K562 (cell line): Measurements from ENCODE around the gene CLCF1. TPM values are rescaled to one million over a fixed set of nuclear protein-coding genes. Genes with fewer than 3 reads are reported as not detected.
A peak's percentile ranks its signal among the peaks of the same experiment; 100 is the strongest.

Source experiments
- ATAC-seq: fragments of 200-7000 bp; cut with Tn5 transposase; 3 replicates; pipeline ENCODE4 v1.9.1; 2020; ENCODE audit warnings: moderate library complexity
- BruUV-seq: library from RNA; stranded (reverse); fragments of 400-500 nt; replicated peaks from 2 replicates; lab custom pipeline; 2021; lab: Mats Ljungman, UMichigan
- CTCF ChIA-PET: fragments of 300-600 bp; formaldehyde crosslinking; extraction: SDS; loops from one replicate; lab custom pipeline; 2021; ENCODE audit warnings: low intra/inter-chr PET ratio; lab: Yijun Ruan, JAX
- POLR2A ChIA-PET: fragments of 300-600, 350-650 bp; sonication (Branson Sonifier 250); formaldehyde crosslinking; extraction: SDS; loops from one replicate; lab custom pipeline; 2021; ENCODE audit warnings: antibody characterized with exemption, inconsistent platforms; lab: Yijun Ruan, JAX
- DNase-seq, 4 experiments: peaks; one replicate each; pipeline versions ENCODE4 v3.0.0 to v3.0.0-alpha.2; 2011 to 2018; ENCODE audit warnings: low spot score in 3 of 4, mixed read lengths in 3 of 4; ENCODE audit errors: extremely low read depth in 1 of 4
- FAIRE-seq: peaks from 2 replicates; lab custom pipeline; 2011; peaks lifted over from hg19 to GRCh38; lab: Jason Lieb, UNC
- H2AFZ ChIP-seq: 2 replicates; pipeline ENCODE4 v1.6.0; 2011; ENCODE audit warnings: low read depth, low read length, control low read depth, inconsistent platforms
- H3K27ac ChIP-seq: fragments of 200-600 bp; 3 replicates; pipeline ENCODE4 v1.8.0; 2011; ENCODE audit warnings: low read depth, mild to moderate bottlenecking, control low read depth, inconsistent platforms, low read length, moderate library complexity, mixed read lengths; ENCODE audit errors: extremely low read depth
- H3K27me3 ChIP-seq, 2 experiments: fragments of 300-600 bp in 1 of 2; 2 replicates in 1 of 2; 3 replicates in 1 of 2; pipeline versions ENCODE4 v1.6.0 to v1.8.0; 2011; ENCODE audit warnings: inconsistent platforms in 2 of 2, low read length in 2 of 2, mild to moderate bottlenecking in 1 of 2, mixed read lengths in 1 of 2, moderate library complexity in 1 of 2; ENCODE audit not compliant: control insufficient read depth in 2 of 2, insufficient read depth in 2 of 2
- H3K36me3 ChIP-seq: fragments of 300-600 bp; 3 replicates; pipeline ENCODE4 v1.8.0; 2011; ENCODE audit warnings: mild to moderate bottlenecking, low read length, inconsistent platforms; ENCODE audit not compliant: control insufficient read depth, insufficient read depth
- H3K4me1 ChIP-seq, 2 experiments: fragments of 200-600 bp in 1 of 2; replicated peaks in 1 of 2; 2 replicates in 1 of 2; 3 replicates in 1 of 2; pipeline versions ENCODE4 v1.5.1 to v1.8.0; 2011; ENCODE audit warnings: inconsistent platforms in 2 of 2, low read length in 2 of 2, mild to moderate bottlenecking in 1 of 2, mixed read lengths in 1 of 2, moderate library complexity in 1 of 2; ENCODE audit not compliant: control insufficient read depth in 2 of 2, insufficient read depth in 2 of 2
- H3K4me2 ChIP-seq: 2 replicates; pipeline ENCODE4 v1.6.1; 2011; ENCODE audit warnings: low read length, control low read depth, inconsistent platforms, mixed read lengths; ENCODE audit not compliant: insufficient read depth
- H3K4me3 ChIP-seq: fragments of 200-600 bp; sonication (generic), shearing (Covaris generic); 2 replicates; pipeline ENCODE4 v1.5.1; 2016; ENCODE audit warnings: control low read depth, inconsistent platforms
- H3K79me2 ChIP-seq: fragments of 200-600 bp; 3 replicates; pipeline ENCODE4 v1.8.0; 2011; ENCODE audit warnings: low read length, inconsistent platforms; ENCODE audit not compliant: control insufficient read depth, insufficient read depth
- H3K9ac ChIP-seq, 2 experiments: 2 replicates each; pipeline versions ENCODE4 v1.6.0 to v1.6.1; 2011; ENCODE audit warnings: low read depth in 2 of 2, low read length in 2 of 2, control low read depth in 1 of 2, inconsistent platforms in 1 of 2, mild to moderate bottlenecking in 1 of 2, mixed read lengths in 1 of 2; ENCODE audit not compliant: insufficient read depth in 1 of 2
- H3K9me1 ChIP-seq: one replicate; pipeline ENCODE4 v1.6.0; 2011; ENCODE audit warnings: inconsistent platforms, mild to moderate bottlenecking, low read length, moderate library complexity; ENCODE audit not compliant: control insufficient read depth, insufficient read depth
- H3K9me3 ChIP-seq: replicated peaks from 2 replicates; pipeline ENCODE4 v1.5.1; 2011; ENCODE audit warnings: low read depth, low read length, inconsistent platforms; ENCODE audit not compliant: control insufficient read depth, insufficient read depth
- H4K20me1 ChIP-seq: replicated peaks from 2 replicates; pipeline ENCODE4 v1.6.1; 2011; ENCODE audit warnings: low read length, inconsistent platforms, mixed read lengths; ENCODE audit not compliant: control insufficient read depth, insufficient read depth
- BCL6 ChIP-seq: fragments of 250-450 bp; sonication (Bioruptor Pico); IDR thresholded peaks from 2 replicates; pipeline ENCODE4 v1.4.0; 2020
- DMBX1 ChIP-seq: fragments of 250-450 bp; sonication (Bioruptor Pico); IDR thresholded peaks from 2 replicates; pipeline ENCODE4 v1.8.0; 2022; ENCODE audit warnings: inconsistent platforms, mild to moderate bottlenecking, moderate library complexity, borderline replicate concordance
- HNRNPLL ChIP-seq: fragments of 200-400 bp; formaldehyde crosslinking; IDR thresholded peaks from 2 replicates; pipeline ENCODE4 v1.6.1; 2017; ENCODE audit warnings: low read length, low read depth, mild to moderate bottlenecking; ENCODE audit not compliant: poor library complexity, severe bottlenecking
- KDM5B ChIP-seq: fragments of 200-600 bp; sonication (generic); IDR thresholded peaks from 2 replicates; pipeline ENCODE4 v1.6.1; 2012; ENCODE audit warnings: low read depth, mild to moderate bottlenecking, moderate library complexity, low read length, control low read depth, inconsistent platforms; ENCODE audit not compliant: insufficient replicate concordance
- MTF1 ChIP-seq: fragments of 250-450 bp; sonication (Bioruptor Pico); IDR thresholded peaks from 2 replicates; pipeline ENCODE4 v1.9.0; 2021; ENCODE audit warnings: moderate library complexity, mild to moderate bottlenecking, inconsistent platforms, borderline replicate concordance
- POLR2AphosphoS5 ChIP-seq: IDR thresholded peaks from 2 replicates; pipeline ENCODE4 v1.6.1; 2011; ENCODE audit warnings: mild to moderate bottlenecking, low read depth, low read length, moderate library complexity; ENCODE audit not compliant: control insufficient read depth, insufficient read depth
- POLR2G ChIP-seq: fragments of 200-400 bp; formaldehyde crosslinking; IDR thresholded peaks from 2 replicates; pipeline ENCODE4 v1.6.1; 2017; ENCODE audit warnings: low read depth, mild to moderate bottlenecking, antibody characterized with exemption, low read length, moderate library complexity
- PRPF4 ChIP-seq: fragments of 200-400 bp; formaldehyde crosslinking; IDR thresholded peaks from one replicate; pipeline ENCODE4 v1.6.1; 2017; ENCODE audit warnings: low read length, low read depth, mild to moderate bottlenecking; ENCODE audit not compliant: insufficient read depth, poor library complexity, severe bottlenecking
- ZNF124 ChIP-seq: sonication (generic); formaldehyde crosslinking; IDR thresholded peaks from 2 replicates; pipeline ENCODE4 v1.8.1; 2022; ENCODE audit warnings: missing genetic modification reagents
- ZNF146 ChIP-seq: IDR thresholded peaks from one replicate; pipeline ENCODE4 v1.6.1; 2018; ENCODE audit warnings: missing compliant biosample characterization; ENCODE audit not compliant: unreplicated experiment
- ZNF551 ChIP-seq: fragments of 250-450 bp; sonication (Bioruptor Pico); IDR thresholded peaks from 2 replicates; pipeline ENCODE4 v1.5.0; 2021; ENCODE audit warnings: mild to moderate bottlenecking, moderate library complexity
- WGBS: fragments of 100-300 bp; shearing (Covaris generic); methylation state at CpG from one replicate; pipeline ENCODE4 v1.1.6; 2016; ENCODE audit warnings: low coverage, mixed read lengths; ENCODE audit not compliant: insufficient coverage; ENCODE audit errors: missing lambda C conversion rate; 5-methylcytosine and 5-hydroxymethylcytosine counted together
- in situ Hi-C: fragments of 300-500 bp; cut with MboI; formaldehyde crosslinking; loops from 4 replicates; pipeline ENCODE4 v1.15.0; 2018; ENCODE audit warnings: inconsistent platforms, mixed read lengths
- intact Hi-C: fragments of 100-400 bp; cut with micrococcal nuclease; formaldehyde crosslinking; loops from 2 replicates; pipeline ENCODE4 v1.14.2; 2022
- polyA plus RNA-seq, 8 experiments: library from polyadenylated mRNA; depleted of rRNA in 4 of 8; stranded (reverse) in 5 of 8; unstranded in 3 of 8; fragments of >200 nt; fragmentation: Nextera tagmentation in 2 of 8; fragmentation: Illumina TruSeq in 1 of 8; extraction: Ambion mirVana in 2 of 8; extraction: Trizol in 1 of 8; gene quantifications; 2 replicates each; pipeline versions ENCODE4 v1.2.1 to v1.2.3, GENCODE V29; 2011 to 2014; ENCODE audit warnings: inconsistent platforms in 1 of 8, missing spikeins in 1 of 8
- total RNA-seq, 7 experiments: library from RNA; depleted of rRNA in 6 of 7; stranded (reverse); fragments of >200 nt in 6 of 7; fragmentation: Illumina TruSeq in 2 of 7; extraction: Trizol in 2 of 7; gene quantifications; 2 replicates each; pipeline versions ENCODE4 v1.2.1 to v1.2.3, GENCODE V29; 2011 to 2021; ENCODE audit warnings: low replicate concordance in 1 of 7
- TF ChIP-seq, protein P1 (sequence below): fragments of 250-450 bp; sonication (Bioruptor Pico); IDR thresholded peaks from 2 replicates; pipeline ENCODE4 v1.4.0; 2020; ENCODE audit warnings: mild to moderate bottlenecking, moderate library complexity, borderline replicate concordance
- TF ChIP-seq, protein P2 (sequence below): sonication (generic); formaldehyde crosslinking; IDR thresholded peaks from 2 replicates; pipeline ENCODE4 v1.8.0; 2022; ENCODE audit warnings: mild to moderate bottlenecking, missing genetic modification reagents

CLCF1 gene
- total and polyA plus RNA-seq, 9 of the 15 experiments (the other 6 are each of a cell fraction or from before 2014, with no cell fraction given): 0.49 to 5.8 (median 3.0) TPM

DNA sequence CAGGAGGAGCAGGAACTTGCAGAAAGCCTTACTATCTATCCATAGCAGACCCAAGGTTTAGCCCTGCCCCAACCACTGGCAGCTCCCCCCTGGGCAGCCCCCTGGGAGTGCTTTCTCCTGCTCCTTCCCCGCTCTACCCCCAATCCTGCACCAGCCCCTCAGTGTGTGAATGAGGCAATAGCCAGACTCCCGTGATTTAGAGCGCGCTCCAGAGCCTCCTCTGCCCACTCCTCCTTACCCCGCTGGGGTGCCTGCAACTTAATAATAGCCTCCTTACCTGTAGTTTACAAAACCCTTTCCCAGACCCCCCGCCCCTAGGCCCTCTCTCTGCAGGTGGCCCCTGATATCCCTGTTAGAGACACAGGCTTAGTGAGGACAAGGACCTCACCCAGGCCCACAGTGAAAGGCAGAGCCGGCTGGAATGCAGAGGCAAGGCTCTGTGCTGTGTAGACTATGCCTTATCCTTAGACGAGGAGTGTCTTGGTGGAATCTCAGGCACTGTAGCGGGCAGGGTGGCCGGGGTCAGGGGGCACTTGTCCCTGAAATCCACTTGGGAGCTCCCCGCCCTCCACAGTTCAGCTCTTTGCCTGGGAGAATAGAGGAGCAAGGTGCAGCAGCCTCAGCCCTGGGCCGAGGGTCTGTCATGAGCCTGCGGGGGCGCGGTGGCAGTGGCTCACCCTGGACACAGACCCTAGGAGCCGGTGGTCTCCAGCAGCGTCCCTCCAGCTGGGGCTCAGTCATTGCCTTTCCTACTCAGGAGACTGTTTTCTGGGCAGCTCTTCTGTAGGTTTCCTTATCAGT lies 37.8 kb upstream of the CLCF1 start:
- H3K9me3 ChIP-seq: no peaks in the 10 kb centered on the region
- ChIA-PET CTCF (no interaction called here), POLR2A (interaction anchor here (0.5 to 3.0 kb wide), 7 partner anchors 9 to 842 kb away, joined by 3 to 19 read pairs (median 3); partner anchors contain the start of gene PPP1CA)
- H3K4me2 ChIP-seq: no peak overlapping the region; the same call in 1 of the 2 replicates
- peak overlapping the region in 1 of 2 experiments; percentile 84; a peak in 2 of 4 replicates for H3K9ac ChIP-seq
- H3K27ac ChIP-seq: no peak overlapping the region
- in situ Hi-C loops (no loop called here), intact Hi-C loops (no loop called here)
- H2AFZ ChIP-seq: no peak overlapping the region
- peak; percentile 3; the same call in 1 of the 3 replicates for ATAC-seq
- WGBS: 57% methylated on average over 17 of the region's 17 CpGs
- H3K79me2 ChIP-seq: no peaks in the 10 kb centered on the region
- no peak overlapping the region for H3K4me3 ChIP-seq
- peak; percentile 59 for FAIRE-seq
- H3K36me3 ChIP-seq: no peaks in the 10 kb centered on the region
- H4K20me1 ChIP-seq: no peaks in the 10 kb centered on the region; the same call in 1 of the 2 replicates
- peaks cover 21 to 65% of the 10 kb centered on the region in 2 experiments for H3K4me1 ChIP-seq
- H3K27me3 ChIP-seq: no peaks in the 10 kb centered on the region
- no peak for DNase-seq
- no TSS peak for BruUV-seq
- H3K9me1 ChIP-seq: no peaks in the 10 kb centered on the region
- TF ChIP-seq PRPF4: no peak
- TF ChIP-seq POLR2G: 0 out of 2 replicates have a peak, but pooled peaks have one; percentile 24
- TF ChIP-seq, protein P1, sequence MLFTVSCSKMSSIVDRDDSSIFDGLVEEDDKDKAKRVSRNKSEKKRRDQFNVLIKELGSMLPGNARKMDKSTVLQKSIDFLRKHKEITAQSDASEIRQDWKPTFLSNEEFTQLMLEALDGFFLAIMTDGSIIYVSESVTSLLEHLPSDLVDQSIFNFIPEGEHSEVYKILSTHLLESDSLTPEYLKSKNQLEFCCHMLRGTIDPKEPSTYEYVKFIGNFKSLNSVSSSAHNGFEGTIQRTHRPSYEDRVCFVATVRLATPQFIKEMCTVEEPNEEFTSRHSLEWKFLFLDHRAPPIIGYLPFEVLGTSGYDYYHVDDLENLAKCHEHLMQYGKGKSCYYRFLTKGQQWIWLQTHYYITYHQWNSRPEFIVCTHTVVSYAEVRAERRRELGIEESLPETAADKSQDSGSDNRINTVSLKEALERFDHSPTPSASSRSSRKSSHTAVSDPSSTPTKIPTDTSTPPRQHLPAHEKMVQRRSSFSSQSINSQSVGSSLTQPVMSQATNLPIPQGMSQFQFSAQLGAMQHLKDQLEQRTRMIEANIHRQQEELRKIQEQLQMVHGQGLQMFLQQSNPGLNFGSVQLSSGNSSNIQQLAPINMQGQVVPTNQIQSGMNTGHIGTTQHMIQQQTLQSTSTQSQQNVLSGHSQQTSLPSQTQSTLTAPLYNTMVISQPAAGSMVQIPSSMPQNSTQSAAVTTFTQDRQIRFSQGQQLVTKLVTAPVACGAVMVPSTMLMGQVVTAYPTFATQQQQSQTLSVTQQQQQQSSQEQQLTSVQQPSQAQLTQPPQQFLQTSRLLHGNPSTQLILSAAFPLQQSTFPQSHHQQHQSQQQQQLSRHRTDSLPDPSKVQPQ: no peak
- no peak for TF ChIP-seq HNRNPLL
- TF ChIP-seq KDM5B: peak; percentile 18
- no peak for TF ChIP-seq DMBX1 (CRISPR knock-in tag)
- no peak for TF ChIP-seq ZNF146 (CRISPR knock-in tag)
- TF ChIP-seq ZNF124: no peak
- TF ChIP-seq BCL6 (CRISPR knock-in tag): no peak
- TF ChIP-seq, protein P2, sequence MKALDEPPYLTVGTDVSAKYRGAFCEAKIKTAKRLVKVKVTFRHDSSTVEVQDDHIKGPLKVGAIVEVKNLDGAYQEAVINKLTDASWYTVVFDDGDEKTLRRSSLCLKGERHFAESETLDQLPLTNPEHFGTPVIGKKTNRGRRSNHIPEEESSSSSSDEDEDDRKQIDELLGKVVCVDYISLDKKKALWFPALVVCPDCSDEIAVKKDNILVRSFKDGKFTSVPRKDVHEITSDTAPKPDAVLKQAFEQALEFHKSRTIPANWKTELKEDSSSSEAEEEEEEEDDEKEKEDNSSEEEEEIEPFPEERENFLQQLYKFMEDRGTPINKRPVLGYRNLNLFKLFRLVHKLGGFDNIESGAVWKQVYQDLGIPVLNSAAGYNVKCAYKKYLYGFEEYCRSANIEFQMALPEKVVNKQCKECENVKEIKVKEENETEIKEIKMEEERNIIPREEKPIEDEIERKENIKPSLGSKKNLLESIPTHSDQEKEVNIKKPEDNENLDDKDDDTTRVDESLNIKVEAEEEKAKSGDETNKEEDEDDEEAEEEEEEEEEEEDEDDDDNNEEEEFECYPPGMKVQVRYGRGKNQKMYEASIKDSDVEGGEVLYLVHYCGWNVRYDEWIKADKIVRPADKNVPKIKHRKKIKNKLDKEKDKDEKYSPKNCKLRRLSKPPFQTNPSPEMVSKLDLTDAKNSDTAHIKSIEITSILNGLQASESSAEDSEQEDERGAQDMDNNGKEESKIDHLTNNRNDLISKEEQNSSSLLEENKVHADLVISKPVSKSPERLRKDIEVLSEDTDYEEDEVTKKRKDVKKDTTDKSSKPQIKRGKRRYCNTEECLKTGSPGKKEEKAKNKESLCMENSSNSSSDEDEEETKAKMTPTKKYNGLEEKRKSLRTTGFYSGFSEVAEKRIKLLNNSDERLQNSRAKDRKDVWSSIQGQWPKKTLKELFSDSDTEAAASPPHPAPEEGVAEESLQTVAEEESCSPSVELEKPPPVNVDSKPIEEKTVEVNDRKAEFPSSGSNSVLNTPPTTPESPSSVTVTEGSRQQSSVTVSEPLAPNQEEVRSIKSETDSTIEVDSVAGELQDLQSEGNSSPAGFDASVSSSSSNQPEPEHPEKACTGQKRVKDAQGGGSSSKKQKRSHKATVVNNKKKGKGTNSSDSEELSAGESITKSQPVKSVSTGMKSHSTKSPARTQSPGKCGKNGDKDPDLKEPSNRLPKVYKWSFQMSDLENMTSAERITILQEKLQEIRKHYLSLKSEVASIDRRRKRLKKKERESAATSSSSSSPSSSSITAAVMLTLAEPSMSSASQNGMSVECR (CRISPR knock-in tag): no peak
- TF ChIP-seq POLR2AphosphoS5: no peak
- TF ChIP-seq MTF1 (CRISPR knock-in tag): no peak
- no peak for TF ChIP-seq ZNF551 (CRISPR knock-in tag)
